GM06990 (cell line): ENCODE results near the gene RPTOR.

Source experiments
- DNase-seq: peaks from one replicate; pipeline ENCODE4 v3.0.0-alpha.2; 2011; ENCODE audit not compliant: insufficient read length; ENCODE audit errors: extremely low read depth
- H3K27me3 ChIP-seq: replicated peaks from 2 replicates; pipeline ENCODE4 v1.6.0; 2011; ENCODE audit warnings: low read length; ENCODE audit not compliant: control insufficient read depth, insufficient read depth
- H3K36me3 ChIP-seq: 2 replicates; pipeline ENCODE4 v1.5.1; 2011; ENCODE audit warnings: low read length; ENCODE audit not compliant: control insufficient read depth, insufficient read depth
- H3K4me3 ChIP-seq: replicated peaks from 2 replicates; pipeline ENCODE4 v1.5.1; 2011; ENCODE audit warnings: low read depth, mild to moderate bottlenecking, control low read depth, low read length
- CTCF ChIP-seq: IDR thresholded peaks from 2 replicates; pipeline ENCODE4 v1.5.1; 2011; ENCODE audit warnings: low read length, control low read depth, mild to moderate bottlenecking, inconsistent platforms; ENCODE audit not compliant: insufficient read depth, poor library complexity, severe bottlenecking

Gene RPTOR

GRCh38 chr17:80842456-80843013, 297.9 kb downstream of the RPTOR start:
- no peak for TF ChIP-seq CTCF
- Histone ChIP-seq H3K36me3 (peaks cover 6% of the 10 kb centered on the region), H3K27me3 (no peaks in the 10 kb centered on the region), H3K4me3 (no peak overlapping the region)
- DNase-seq: no peak

- no peak for DNase-seq
- no peaks in the 10 kb centered on the region for H3K27me3 ChIP-seq
- TF ChIP-seq CTCF: no peak
- H3K4me3 ChIP-seq: no peak overlapping the region
- peaks cover 5% of the 10 kb centered on the region for H3K36me3 ChIP-seq
Measured at GRCh38 chr17:80843741-80844156, 299.1 kb downstream of the RPTOR start.

- Histone ChIP-seq H3K27me3 (no peaks in the 10 kb centered on the region), H3K4me3 (no peak overlapping the region), H3K36me3 (peaks cover 5% of the 10 kb centered on the region)
- no peak for TF ChIP-seq CTCF
- no peak for DNase-seq
Measured at GRCh38 chr17:80844418-80844990, 299.9 kb downstream of the RPTOR start.

- no peak for TF ChIP-seq CTCF
- no peak for DNase-seq
- peaks cover 5% of the 10 kb centered on the region for H3K36me3 ChIP-seq
Measured at GRCh38 chr17:80845069-80845862, 300.6 kb downstream of the RPTOR start.

GRCh38 chr17:80845863-80846671, 301.4 kb downstream of the RPTOR start:
- no peaks in the 10 kb centered on the region for H3K27me3 ChIP-seq
- DNase-seq: peak; percentile 74
- TF ChIP-seq CTCF: peak; percentile 39
- no peak overlapping the region for H3K4me3 ChIP-seq
- H3K36me3 ChIP-seq: peaks cover 5% of the 10 kb centered on the region

More at GRCh38 chr17:80845069-80845862, 300.6 kb downstream of the RPTOR start:
- Histone ChIP-seq H3K4me3 (no peak overlapping the region), H3K27me3 (no peaks in the 10 kb centered on the region)
